ENCODE measurements around the gene ABHD15.

ABHD15 gene

GRCh38 chr17:29566473-29567303 lies at the start of gene ABHD15:
Gene ABHD15, minus strand, starts transcription at chr17:29567037. Its CDS starts 71 bp downstream, at chr17:29566966.
- DNase-seq (ENCODE audit: low spot score): no peak

GRCh38 chr17:29615492-29616299 lies 48.9 kb upstream of the ABHD15 start:
- peak; percentile 97 for DNase-seq (ENCODE audit: low spot score)

GRCh38 chr17:29615048-29615385 lies 48.2 kb upstream of the ABHD15 start:
- DNase-seq (ENCODE audit: low spot score): no peak

- peak; percentile 89 for DNase-seq (ENCODE audit: low spot score)
These were observed 47.7 kb upstream of the ABHD15 start for GRCh38 chr17:29614349-29615047.

GRCh38 chr17:29613856-29614255 lies 47.0 kb upstream of the ABHD15 start:
- DNase-seq (ENCODE audit: low spot score): no peak

GRCh38 chr17:29613352-29613837 lies 46.6 kb upstream of the ABHD15 start:
- DNase-seq (ENCODE audit: low spot score): peak; percentile 87

- DNase-seq (ENCODE audit: low spot score): no peak
These were observed 45.8 kb upstream of the ABHD15 start for GRCh38 chr17:29612404-29613280.

- no peak for DNase-seq (ENCODE audit: low spot score)
These were observed 45.2 kb upstream of the ABHD15 start for GRCh38 chr17:29612094-29612403.

GRCh38 chr17:29611351-29612093 lies 44.7 kb upstream of the ABHD15 start:
- DNase-seq (ENCODE audit: low spot score): no peak

GRCh38 chr17:29610395-29610794 lies 43.6 kb upstream of the ABHD15 start:
- no peak for DNase-seq (ENCODE audit: low spot score)

GRCh38 chr17:29608986-29609385 lies 42.1 kb upstream of the ABHD15 start:
- no peak for DNase-seq (ENCODE audit: low spot score)

- no peak for DNase-seq (ENCODE audit: low spot score)
These were observed 40.8 kb upstream of the ABHD15 start for GRCh38 chr17:29607557-29608195.

GRCh38 chr17:29603109-29603674 lies 36.4 kb upstream of the ABHD15 start:
- DNase-seq (ENCODE audit: low spot score): no peak

GRCh38 chr17:29597361-29598172 lies 30.7 kb upstream of the ABHD15 start:
- no peak for DNase-seq (ENCODE audit: low spot score)

- DNase-seq (ENCODE audit: low spot score): no peak
These were observed 30.0 kb upstream of the ABHD15 start for GRCh38 chr17:29596811-29597210.

- DNase-seq (ENCODE audit: low spot score): no peak
These were observed 29.3 kb upstream of the ABHD15 start for GRCh38 chr17:29595943-29596774.

GRCh38 chr17:29595107-29595942 lies 28.5 kb upstream of the ABHD15 start:
- DNase-seq (ENCODE audit: low spot score): no peak

All from pons (tissue), 1 donor.